Activated CD8-positive, alpha-beta memory T cell treated with anti-CD3 and anti-CD28 coated beads for 36 hours (primary cell): Measurements from ENCODE around the gene NME7. TPM values are rescaled to one million over a fixed set of nuclear protein-coding genes. Genes with fewer than 3 reads are reported as not detected.

ENCODE experiments used
- CTCF ChIA-PET: fragments of 350-600 bp; sonication (Branson Sonifier 250); formaldehyde crosslinking; loops from one replicate; lab custom pipeline; 2021; ENCODE audit warnings: antibody characterized with exemption; lab: Charles Lee
- POLR2A ChIA-PET: fragments of 350-600 bp; sonication (Branson Sonifier 250); formaldehyde crosslinking; loops from one replicate; lab custom pipeline; 2021; ENCODE audit warnings: antibody characterized with exemption; lab: Charles Lee
- total RNA-seq, 2 experiments: library from RNA; stranded (reverse); gene quantifications; one replicate each; pipeline ENCODE4 v1.2.3, GENCODE V29; 2021

Gene NME7
- total RNA-seq, 2 experiments from 2014 or later, result 25.4 to 27.0 TPM

DNA sequence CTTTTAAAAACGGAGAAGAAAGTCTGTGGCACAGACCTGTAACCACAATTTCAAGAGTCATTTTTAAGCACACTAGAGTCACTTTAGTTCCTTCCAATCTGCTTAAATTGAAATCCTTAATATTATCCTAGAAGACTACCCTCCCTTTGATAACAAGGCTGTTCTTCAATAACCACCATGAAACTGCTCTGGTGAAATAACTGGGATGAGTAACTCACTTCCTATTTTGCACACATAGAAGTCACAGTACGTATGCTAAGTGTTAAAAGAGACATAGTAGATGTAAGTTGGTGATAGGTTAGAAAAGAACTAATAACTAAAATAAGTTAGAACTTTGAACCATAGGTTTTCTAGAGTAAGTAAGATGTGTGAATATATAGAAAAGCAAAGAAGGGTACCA is 107.8 kb downstream of the NME7 start:
- ChIA-PET CTCF (no interaction called here), POLR2A (no interaction called here)

DNA sequence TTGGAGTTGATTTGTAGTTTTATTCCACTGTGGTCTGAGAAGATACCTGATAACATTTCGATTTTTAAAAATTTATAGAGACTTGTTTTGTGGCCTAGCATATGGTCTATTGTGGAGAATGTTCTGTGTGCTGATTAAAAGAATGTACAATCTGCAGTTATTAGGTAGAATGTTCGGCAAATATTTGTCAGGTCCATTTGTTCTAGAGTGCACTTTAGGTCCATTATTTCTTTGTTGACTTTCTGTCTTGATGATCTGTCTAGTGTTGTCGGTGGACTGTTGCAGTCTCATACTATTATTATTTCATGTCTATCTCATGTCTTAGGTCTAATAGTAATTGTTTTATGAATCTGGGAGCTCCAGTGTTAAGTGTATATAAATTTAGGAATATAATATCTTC is 116.8 kb downstream of the NME7 start:
- CTCF ChIA-PET, result no interaction called here
- POLR2A ChIA-PET, result no interaction called here

- ChIA-PET POLR2A (no interaction called here), CTCF (no interaction called here)
Measured at GRCh38 chr1:169250022-169250421, 117.6 kb downstream of the NME7 start.

DNA sequence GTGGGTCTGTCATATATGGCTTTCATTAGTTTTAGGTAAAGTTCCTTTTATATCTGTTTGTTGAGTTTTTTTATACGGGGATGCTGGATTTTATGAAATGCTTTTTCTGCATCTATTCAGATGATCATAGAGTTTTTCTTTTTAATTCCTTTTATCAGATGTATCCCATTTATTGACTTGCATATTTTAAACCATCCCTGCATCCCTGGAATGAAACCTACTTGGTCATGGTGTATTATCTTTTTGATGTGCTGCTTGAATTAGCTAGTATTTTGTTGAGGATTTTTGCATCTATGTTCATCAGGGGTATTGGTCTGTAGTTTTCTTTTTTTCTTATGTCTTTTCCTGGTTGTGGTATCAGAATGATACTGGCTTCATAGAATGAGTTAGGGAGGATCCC is 118.0 kb downstream of the NME7 start:
- CTCF ChIA-PET, result no interaction called here
- POLR2A ChIA-PET, result no interaction called here

- CTCF ChIA-PET, result no interaction called here
- POLR2A ChIA-PET, result no interaction called here
Measured at GRCh38 chr1:169245706-169246105, 121.9 kb downstream of the NME7 start.

GRCh38 chr1:169240449-169241232 is 127.0 kb downstream of the NME7 start:
- CTCF ChIA-PET, result no interaction called here
- POLR2A ChIA-PET, result no interaction called here

DNA sequence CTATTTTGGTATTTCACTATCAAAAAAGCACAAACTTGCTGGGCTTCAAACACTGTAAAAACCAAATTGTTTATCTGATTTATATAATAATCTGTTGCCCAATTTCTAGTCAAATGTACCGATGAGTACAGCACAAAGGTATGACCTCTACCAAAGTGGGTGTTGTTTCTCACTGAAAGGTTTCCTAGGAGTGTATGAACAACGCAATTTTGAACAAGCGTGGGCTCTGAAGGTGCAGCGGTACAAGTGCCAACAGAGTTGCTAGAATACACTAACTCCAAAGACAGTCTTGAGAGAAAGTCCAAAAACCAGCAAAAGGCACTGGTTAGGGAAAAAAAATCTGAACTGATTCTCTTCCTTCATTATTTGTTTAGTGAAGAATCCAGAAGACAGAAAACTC is 130.7 kb downstream of the NME7 start:
- POLR2A ChIA-PET, result no interaction called here
- CTCF ChIA-PET, result interaction anchor here (1.2 kb wide), 1 partner anchor 10 kb away, joined by 3 read pairs; no protein-coding TSS in a partner anchor

DNA sequence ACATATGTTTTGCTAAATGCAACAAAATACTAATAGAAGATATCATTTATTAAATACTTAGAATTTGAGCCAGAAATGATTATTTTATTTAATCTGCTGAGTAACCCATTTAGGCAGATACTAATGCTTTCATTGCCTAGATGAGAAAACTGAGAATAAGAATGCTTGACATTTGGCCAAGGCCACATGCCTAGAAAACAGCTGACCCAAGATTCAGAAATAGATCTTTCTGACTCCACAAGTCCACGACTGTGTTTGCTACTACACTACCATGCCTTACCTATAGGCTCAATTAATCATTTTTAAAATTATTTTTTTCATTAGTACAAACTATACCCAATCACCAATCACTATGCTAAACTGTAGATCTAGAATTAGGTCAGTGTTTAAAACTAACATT is 131.5 kb downstream of the NME7 start:
- CTCF ChIA-PET, result interaction anchor here (1.2 kb wide), 1 partner anchor 10 kb away, joined by 3 read pairs; no protein-coding TSS in a partner anchor
- POLR2A ChIA-PET, result no interaction called here

- ChIA-PET CTCF (no interaction called here), POLR2A (no interaction called here)
Measured at GRCh38 chr1:169235568-169235967, 132.0 kb downstream of the NME7 start.

DNA sequence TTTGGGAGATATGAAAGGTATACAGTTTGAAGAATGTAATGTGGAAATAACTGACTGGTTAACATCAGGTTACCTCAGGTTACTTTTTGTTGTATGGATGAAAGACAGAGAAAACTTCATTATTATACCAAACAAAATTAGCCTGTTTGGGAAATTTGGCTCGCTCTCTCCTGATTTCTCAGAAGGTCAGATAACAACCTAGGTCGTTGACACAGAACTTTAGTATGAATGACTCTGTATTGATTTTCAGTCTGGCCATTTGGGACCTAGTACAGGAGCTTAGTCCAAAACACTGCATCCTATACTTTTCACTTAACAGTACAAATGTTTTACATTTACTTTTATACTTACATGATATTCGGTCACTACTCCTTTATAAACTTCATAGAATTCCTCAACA is 132.8 kb downstream of the NME7 start:
- ChIA-PET POLR2A (no interaction called here), CTCF (no interaction called here)

GRCh38 chr1:169217636-169218035 is 150.0 kb downstream of the NME7 start:
- ChIA-PET CTCF (no interaction called here), POLR2A (no interaction called here)

DNA sequence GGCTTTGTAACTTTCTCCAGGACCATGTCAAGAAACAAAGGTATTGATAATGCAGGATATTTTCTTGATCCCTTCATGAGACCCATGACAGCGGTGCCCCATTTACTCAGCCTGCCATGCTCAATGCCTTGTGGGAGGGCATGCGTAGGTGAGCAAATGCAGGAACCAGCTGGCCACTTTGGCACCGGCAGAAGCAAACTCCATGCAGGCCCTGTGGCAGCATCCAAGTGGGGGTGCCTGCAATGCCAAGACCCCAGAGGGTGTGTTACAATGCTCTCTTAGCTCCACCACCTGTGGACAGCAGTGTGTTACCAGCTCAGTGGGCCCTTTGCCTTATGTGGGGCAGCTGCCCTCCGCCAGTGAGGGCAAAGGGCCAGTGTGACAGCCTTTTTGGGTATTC is 153.0 kb downstream of the NME7 start:
- ChIA-PET POLR2A (no interaction called here), CTCF (no interaction called here)

GRCh38 chr1:169212088-169212487 is 155.5 kb downstream of the NME7 start:
- CTCF ChIA-PET, result no interaction called here
- POLR2A ChIA-PET, result no interaction called here

DNA sequence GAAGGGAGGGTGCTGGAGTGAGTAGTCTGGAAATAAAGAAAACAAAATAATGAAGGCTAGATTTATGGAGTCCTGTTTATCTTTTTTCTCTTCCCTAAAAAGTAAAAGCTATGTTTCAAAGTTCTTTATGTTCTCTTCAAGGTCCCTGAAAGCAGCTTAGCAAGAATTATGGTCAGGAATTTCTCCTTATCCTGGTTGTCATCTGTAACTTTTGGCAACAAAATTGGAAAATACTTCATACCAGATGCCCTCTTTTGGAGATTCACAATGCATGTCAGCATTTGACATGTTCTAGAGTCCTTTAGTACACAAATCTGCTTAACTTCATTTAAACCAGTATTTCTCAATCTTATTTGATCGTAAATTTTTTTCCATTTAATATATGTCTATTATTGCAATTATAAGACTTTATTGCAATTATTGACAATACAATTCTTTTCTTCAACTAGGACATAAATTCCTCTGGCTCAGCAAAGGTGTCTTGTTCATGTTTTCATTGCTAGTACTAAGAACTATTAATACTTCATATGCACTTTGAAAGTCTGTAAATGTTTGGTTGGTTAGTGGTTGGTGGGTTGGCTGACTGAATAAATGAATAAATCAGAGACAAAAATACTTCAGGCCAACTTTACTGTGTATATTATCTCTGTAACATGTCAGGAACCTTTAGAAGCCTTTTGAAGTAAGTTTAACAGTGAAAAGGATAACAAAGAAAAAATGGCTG is 159.6 kb downstream of the NME7 start:
- CTCF ChIA-PET, result no interaction called here

DNA sequence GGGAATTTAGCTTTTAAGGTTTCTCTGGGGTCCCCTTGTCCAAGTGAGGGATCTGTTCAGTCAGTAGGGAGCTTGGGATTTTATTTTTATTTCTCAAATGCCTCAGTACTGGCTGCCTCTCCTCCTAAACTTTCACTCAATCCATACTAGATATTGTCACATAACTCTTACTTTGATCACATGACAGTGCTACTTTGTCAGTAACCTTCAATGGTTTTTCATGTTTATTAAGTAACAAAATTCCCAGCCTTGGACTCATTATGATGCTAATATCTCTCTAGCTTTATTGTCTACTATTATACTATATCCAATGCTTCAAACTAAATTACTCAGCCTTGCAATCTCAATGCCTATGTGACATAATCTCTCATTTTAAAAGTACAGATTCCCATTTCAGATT is 163.4 kb downstream of the NME7 start:
- ChIA-PET POLR2A (no interaction called here), CTCF (no interaction called here)

More for the DNA sequence above, 159.6 kb downstream of the NME7 start:
- POLR2A ChIA-PET, result no interaction called here

- POLR2A ChIA-PET, result no interaction called here
- CTCF ChIA-PET, result no interaction called here
Measured at GRCh38 chr1:169202791-169203665, 164.6 kb downstream of the NME7 start.

GRCh38 chr1:169201084-169201619 is 166.4 kb downstream of the NME7 start:
- CTCF ChIA-PET, result no interaction called here
- POLR2A ChIA-PET, result no interaction called here

DNA sequence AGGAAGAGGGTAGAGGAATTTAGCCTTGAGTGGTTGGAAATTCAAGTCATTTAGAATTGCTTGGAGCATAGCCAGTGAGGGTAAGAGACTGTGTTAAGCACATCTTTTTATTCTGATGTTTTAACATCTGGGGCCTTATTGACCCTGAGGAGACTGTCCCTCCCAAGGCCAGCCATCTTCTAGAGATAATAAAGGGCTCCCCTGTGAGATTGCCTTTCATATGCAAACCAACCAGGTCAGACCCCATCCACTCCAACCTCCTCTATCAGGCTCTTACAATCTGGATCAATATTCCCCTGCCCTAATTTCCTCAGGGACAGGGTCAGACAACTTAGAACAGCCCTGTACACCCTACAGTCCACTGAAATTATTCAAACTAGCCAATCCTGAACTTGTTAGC is 167.3 kb downstream of the NME7 start:
- ChIA-PET POLR2A (no interaction called here), CTCF (no interaction called here)

DNA sequence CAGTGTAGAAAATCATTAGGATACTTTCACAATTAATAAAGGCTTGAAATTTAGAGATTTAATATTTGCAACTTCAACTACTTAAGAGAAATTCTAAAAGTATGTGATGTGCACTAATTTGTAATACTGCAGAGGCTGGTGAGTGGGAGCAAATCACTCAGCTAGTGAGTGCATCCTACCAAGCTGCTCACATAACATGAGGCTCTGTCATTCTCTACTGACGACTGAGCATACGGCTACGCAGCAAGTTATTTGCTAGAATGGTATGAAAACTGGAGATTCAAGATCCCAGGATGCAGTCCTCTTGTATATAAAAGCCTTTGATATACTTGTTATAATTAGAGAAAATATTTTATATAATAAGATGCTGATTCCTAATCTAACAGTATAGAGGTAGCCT is 171.0 kb downstream of the NME7 start:
- ChIA-PET POLR2A (no interaction called here), CTCF (no interaction called here)

DNA sequence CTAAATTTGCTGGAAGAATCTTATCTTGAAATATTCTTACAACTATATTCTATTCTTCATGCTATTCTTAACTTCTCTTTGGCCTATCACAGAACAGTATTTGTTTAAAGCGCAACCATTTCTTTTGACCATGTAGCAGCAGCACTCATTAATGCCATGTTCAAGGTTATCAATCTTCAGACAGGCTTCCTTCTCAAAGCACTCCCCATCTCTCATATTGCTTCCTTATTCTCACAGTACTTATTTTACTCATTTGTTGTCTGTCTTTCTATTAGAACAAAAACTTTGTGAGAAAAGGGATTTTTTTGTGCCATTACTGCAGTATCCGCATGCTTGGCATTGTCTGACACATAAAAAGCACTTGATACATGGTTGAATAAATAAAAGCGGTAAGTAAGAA is 171.4 kb downstream of the NME7 start:
- POLR2A ChIA-PET, result no interaction called here
- CTCF ChIA-PET, result no interaction called here
